GM15510 (cell line): ENCODE measurements around the gene TFF3.

Source experiments
- POLR2A ChIP-seq: IDR thresholded peaks from 3 replicates; pipeline ENCODE4 v1.6.1; 2011; ENCODE audit warnings: borderline replicate concordance; ENCODE audit not compliant: insufficient read length; ENCODE audit errors: extremely low read depth

TFF3 gene

DNA sequence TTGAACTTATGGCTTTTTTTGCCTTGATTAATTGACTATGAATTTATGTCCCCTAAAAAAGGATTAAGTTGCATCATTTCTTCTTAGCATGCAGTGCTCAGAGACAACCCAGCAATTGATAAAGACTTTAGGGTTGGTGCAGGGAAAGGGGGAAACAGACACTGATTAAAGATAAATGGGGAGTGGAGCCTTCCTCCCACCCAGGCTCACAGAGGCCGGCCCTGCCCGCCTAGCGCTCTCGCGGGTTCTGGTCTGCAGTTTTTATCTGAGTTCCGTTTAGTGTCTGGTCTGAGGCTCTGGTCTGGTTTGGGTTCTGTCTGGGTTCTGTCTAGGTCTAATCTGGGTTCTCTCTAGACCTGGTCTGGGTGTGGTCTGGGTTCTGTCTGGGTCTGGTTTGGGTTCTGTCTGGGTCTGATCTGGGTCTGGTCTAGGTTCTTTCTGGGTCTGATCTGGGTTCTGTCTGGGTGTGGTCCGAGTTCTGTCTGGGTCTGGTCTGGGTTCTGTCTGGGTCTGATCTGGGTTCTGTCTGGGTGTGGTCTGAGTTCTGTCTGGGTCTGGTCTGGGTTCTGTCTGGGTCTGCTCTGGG is 48.1 kb downstream of the TFF3 start:
- no peak for TF ChIP-seq POLR2A

DNA sequence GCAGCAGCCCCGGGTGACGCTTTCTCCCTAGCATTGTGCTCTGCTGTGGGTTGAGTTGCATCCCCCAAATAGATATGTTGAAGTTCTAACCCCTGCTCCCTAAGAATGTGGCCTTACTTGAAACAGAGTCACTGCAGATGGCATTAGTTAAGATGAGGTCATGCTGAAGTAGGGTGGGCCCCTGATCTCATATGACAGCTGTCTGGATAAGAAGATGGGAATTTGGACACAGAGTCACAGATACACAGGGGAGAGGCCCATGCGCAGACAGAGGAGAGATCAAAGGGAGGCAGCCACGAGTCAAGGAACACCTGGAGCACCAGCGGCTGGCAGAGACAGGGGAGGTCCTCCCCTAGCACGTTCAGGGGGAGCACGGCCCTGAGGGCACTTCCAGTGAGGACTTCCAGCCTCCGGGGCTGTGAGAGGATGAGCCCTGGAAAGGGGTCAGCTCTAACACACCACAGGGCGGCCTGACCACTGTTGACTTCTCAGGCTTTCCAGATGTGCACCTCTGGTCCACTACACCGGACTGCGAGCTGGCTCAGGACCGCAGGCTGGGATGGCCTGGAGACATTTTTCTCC is 49.9 kb downstream of the TFF3 start:
- TF ChIP-seq POLR2A, result no peak

DNA sequence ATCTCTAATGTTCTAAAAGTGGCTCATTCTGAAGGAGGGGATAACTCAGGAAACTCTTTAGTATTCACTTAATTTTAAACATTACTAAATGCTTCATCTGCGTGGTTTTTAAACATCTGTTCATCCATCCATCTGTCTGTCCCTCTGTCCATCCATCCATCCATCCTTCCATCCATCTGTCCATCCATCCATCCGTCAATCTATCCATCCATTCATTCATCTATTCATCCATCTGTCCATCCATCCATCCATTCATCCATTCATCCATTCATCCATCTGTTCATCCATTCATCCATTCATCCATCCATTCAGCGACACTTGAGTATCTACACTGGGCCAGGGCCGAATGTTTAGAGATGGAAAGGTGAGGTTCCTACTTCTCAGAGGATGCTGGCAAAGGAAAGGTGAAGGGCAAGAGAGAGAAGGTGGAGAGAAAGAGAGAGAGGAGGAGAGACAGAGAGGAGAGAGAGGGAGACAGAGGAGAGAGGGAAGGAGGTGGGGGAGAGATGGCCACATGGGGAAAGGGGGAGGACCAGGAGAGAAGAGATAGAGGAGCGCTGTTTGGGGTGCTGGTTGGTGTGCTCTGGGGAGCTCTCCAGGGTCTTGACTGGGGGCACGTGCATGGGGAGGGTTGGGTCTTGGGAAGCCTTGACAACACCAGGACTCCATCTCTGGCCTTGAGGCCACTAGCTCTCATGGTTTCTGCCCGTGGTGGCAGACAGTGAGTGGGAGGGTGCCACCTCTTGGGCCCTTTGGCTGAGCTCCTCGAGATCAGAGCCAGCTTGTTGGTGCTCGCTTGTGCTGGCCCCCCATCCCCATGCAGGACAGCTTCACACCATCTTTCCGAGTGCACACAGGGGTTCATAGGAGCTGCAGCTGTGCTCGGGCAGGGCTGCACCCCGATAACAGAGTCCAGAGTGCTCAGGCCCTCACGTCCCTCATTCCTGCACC is 50.7 kb downstream of the TFF3 start:
- no peak for TF ChIP-seq POLR2A

GRCh38 chr21:42263591-42264131 is 51.5 kb downstream of the TFF3 start:
- no peak for TF ChIP-seq POLR2A

DNA sequence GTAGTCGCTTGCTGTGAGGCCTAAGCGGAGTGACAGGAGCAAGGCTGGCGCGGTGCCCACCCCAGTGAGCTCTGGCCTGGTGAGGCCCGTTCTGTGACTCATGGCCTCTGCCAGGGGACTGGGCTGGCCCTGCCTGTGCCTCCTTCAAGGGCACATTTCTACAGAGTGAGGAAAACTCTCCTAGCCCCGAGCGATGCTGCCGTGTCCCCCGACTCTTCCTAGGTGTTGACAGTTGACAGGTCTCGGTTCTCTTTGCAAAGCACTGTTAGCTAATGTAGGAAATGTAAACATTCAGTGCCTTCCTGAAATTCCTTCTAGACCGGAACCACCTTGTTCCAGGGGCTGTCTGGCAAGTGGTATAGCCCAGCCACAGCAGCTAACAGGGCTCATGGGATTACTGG is 52.4 kb downstream of the TFF3 start:
- no peak for TF ChIP-seq POLR2A

- no peak for TF ChIP-seq POLR2A
These were observed 53.4 kb downstream of the TFF3 start for GRCh38 chr21:42261829-42262200.
